SH-SY5Y (cell line): ENCODE results near the gene NKD2.

ENCODE experiments used
- GATA2 ChIP-seq: IDR thresholded peaks from 2 replicates; pipeline ENCODE4 v1.6.1; 2011; ENCODE audit warnings: mild to moderate bottlenecking, low read depth, low read length
- GATA3 ChIP-seq: IDR thresholded peaks from 2 replicates; pipeline ENCODE4 v1.6.1; 2011; ENCODE audit warnings: low read depth, mild to moderate bottlenecking, low read length, moderate library complexity

DNA sequence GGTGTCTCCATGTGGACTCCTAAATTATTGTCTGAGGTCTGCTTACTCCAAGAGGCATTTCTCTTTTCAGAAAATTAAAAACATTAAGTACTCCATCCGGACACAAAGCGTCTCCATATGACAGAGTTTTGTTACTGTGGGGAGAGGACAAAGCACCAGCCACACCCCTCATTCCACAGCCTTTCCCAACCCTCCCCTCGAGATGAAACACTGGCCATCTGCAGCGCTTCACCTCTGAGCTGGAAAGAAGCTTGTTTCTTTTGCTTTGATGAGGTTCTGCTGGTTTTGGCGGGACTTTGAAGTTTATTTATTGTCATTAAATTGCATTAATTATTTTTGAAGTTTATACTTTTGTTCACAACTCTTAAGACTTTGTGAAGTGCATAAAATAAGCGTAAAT, 27.6 kb upstream of the NKD2 start:
- no peak for TF ChIP-seq GATA3
- no peak for TF ChIP-seq GATA2
